HG02970 (cell line): ENCODE results near the gene PLEKHG5.

Experiments used
- ATAC-seq: cut with Tn5 transposase; IDR thresholded peaks from one replicate; pipeline ENCODE4 v1.9.1; 2021; ENCODE audit warnings: mild to moderate bottlenecking, moderate library complexity, moderate number of reproducible peaks; ENCODE audit not compliant: unreplicated experiment, low FRiP score

Gene PLEKHG5

DNA sequence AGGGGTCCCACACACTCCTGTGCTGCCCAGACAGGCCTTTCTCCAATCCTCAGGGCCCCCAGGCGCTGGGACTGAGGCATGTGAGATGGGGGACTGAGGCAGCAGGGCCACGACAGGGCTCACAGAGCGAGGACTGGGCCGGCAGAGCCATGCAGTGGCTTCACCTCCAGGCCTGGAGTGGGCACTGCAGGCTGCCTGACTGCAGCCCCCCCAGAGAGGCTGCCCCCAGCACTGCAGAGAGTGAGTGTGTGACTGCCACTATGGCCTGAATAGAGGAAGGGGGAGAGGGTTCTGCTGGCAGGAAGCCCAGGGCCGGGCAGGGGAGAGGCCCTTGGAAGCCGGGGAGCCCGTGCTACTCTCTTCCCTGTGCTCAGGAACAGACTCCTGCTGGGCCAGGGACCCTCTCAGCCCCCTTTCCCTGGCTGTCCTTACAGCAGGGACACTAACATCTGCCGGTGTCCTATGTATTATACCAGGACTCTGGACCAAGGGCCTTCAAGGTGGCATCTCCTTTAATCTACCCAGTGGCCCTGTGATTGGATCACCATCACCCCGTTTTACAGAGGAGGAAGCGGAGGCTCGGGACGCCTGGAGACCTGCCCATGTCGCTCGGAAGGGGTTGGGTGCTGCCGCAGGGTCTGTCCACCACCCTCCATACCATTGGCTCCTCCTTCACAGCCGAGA is 20.2 kb upstream of the PLEKHG5 start:
- no peak for ATAC-seq

DNA sequence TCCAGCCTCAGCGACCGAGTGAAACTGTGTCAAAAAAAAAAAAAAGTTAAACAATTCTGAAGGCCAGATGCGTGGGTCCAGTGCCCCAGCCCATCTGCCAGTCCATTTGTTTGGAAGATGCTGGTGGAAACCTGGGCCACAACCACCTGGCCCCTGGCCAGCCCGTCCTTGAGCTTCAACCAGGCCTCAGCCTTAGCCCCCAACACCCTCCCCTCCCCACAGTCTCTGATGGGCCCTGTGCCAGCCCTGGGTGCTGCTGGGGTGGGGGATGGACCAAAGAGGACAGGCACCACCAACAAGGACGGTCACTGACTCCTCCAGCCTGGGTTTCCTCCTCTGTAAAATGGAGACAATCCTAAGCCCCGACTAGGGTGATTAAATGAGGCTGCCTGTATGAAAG is 19.6 kb upstream of the PLEKHG5 start:
- no peak for ATAC-seq

DNA sequence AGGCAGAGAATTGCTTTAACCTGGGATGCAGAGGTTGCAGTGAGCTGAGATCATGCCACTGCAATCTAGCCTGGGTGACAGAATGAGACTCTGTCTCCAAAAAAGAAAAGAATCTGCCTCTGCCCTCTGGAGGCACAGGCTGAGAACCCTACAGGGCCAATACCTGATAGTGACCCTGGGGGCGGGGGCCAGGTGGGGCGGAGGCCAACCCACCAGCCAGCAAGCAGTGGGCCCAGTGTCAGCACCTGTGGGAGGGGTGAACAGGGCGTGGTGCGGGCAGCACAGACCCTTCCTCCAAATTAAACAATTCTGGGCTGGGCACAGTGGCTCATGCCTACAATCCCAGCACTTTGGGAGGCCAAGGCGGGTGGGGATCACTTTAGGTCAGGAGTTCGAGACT is 19.0 kb upstream of the PLEKHG5 start:
- ATAC-seq = no peak

DNA sequence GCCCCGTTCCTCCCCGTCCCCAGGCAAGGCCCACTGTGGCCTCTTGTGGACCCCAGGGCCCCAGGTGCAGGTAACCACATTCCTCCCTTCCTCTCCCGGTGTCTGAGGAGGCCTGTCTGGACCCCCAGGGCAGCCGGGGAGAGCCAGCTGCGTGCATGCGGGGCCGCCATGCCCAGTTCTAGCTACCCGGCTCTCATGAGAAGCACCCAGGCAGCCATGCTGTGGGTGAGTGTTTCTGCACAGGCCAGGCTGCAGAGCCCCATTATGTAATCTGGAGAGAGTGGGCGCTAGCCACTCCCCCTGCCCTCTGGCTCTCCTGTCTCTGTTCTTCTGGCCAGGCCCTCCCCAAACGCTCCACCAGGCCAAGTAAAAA is 18.4 kb upstream of the PLEKHG5 start:
- ATAC-seq = no peak

DNA sequence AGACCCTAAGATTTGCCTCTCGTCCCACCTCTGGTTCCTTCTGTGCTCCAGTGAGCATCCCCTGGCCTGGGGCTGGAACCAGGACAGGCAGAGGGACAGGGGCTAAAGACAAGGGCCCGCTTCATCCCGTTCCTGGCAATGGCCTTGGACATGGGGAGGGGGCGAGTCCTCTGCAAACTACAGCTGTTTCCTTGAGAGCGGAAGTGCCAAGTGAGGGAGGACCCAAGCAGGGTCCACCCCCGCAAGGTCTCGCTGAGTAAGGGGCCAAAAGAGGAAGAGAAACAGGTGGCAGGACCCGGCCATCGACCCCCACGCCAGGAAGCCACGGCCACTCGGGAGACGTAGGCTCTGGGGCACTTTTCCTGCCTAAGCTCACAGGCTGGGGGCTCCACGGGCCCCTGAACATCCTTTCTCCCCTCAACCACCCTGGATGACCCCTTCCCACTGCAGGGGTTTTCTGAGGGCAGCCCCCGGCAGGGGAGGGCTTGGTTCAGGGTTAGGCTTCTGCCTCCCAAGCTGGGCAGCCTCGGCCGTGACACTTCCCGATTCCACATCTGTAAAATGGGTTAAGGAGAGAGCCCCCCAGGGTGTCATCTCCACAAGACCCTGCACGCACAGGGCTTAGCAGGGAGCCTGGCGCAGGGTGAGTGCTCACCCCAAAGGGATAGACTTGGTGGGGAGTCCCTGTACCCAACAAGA is 17.9 kb upstream of the PLEKHG5 start:
- ATAC-seq = no peak

DNA sequence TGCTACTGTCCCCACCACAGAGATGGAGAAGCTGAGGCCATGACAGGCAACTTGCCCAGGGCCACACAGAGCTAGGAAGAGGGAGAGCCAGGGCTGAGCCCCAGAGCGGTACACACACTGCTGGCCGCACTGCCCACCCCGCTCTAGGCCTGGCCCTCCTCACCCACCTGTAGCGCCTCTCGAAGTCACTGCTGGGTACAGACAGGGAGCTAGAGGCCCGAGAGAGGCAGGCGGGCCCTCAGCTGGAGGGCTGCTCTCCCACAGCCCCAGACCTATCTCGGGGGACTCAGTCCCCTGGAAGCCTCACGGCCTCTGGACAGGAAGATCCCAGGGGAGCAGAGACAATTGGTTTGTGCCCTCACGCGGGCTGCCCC is 17.3 kb upstream of the PLEKHG5 start:
- no peak for ATAC-seq

DNA sequence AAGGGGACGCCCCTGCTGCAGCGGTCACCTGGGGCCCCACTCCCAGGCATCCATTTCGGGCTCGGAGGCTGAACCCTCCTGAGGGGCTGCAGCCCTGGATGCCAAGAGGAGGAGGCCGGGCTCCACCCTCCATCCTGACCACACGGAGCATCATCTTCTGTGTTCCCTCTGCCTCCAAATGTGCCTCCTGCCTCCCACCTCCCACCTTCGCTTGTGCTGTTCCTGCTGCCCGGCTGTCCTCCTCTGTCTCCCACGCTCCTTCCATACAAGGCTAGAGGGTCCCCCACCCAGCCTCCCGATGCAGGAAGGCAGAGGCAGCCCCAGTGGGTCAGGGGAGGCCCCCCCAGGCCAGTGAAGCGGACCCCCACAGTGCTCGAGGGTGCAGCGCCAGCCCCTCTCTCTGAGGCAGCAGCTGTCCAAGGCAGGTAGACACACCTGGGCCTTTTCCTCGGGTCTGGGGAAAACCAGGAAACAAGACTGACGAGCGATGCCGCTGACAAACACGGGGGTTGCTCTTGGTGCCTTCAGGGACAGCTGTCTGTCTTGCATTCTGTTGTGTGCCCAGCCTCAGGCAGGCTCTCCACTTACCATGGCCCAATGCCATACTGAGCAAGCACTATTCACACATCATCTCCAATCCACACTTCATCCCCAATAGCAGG is 16.8 kb upstream of the PLEKHG5 start:
- no peak for ATAC-seq

DNA sequence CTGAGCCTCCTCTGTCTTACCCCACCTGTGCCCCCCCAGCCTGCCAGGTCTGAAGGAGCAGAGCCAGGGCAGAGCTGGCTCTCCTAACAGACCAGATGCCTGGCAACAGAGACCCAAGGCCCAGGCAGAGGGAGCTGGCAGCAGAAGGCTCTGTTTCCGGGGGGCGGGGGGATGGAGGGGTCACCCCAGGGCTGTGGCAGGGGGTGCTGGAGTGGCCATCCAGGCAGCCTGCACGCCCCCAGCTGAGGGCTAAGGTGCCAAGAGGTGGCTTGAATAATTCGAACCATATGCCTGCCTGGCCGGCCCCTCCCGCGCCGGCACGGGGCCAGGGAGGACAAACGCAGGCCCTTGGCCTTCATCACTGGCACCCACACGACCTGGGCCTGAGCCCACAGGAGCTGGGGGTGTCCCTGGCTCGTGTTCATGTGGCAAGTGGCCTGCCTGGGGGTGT is 16.0 kb upstream of the PLEKHG5 start:
- ATAC-seq = no peak

DNA sequence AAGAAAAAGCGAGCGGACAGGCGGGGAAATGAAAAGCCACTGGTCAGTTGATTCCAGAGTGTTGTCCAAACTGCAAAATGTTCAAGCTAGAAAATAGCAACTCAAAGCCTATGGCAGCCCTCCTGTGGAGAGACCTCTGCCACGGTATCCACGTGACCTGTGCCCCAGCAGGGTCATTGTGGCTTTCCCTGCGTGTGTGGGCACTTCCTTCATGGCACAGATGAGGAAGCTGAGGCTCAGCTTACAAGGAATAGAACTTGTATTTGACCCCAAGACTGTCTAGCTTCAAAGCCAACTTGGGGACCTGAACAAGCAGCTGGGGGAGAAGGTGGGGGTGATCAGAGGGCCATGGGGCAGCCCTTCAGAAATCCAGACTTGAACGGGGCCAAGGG is 15.6 kb upstream of the PLEKHG5 start:
- ATAC-seq = no peak

DNA sequence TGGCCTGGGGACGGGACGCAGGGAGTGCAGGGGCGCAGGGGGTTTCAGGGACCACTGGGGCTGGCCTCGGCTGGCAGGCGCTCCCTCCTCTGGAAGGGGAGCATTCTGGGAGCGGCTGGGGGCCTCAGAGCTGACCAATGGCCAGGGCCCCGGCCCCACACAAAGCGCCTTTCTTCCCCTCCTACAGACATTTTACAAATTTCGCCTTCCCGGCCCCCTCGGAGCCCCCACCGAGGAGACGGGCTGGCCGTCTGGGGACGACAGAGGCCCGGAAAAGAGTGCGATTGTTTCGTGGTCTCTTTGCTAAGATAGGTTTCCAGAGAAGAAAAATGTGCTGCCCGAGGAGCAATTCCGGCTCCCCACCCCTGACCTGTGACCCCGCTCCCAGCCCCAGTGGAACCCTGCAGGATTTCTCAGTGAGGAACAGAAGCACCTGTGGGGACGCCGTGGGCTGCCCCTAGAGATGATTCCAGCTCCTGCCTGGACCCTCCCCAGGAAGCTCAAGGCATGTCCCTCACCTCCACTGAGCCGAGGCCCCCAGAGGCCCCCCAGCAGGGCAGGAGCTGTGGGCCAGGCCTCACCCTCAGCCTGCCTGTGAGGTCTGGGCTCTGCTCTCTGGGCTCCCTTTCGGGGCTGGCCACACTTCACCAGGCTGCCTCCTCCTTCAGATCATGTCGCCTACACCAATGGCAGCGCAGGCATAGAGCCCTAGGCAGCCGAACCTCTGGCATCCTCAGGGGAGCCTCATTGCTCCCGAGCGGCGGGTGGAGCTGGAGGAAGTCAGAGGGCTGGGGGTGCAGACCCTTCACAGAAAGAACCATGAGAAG is 15.0 kb upstream of the PLEKHG5 start:
- no peak for ATAC-seq

DNA sequence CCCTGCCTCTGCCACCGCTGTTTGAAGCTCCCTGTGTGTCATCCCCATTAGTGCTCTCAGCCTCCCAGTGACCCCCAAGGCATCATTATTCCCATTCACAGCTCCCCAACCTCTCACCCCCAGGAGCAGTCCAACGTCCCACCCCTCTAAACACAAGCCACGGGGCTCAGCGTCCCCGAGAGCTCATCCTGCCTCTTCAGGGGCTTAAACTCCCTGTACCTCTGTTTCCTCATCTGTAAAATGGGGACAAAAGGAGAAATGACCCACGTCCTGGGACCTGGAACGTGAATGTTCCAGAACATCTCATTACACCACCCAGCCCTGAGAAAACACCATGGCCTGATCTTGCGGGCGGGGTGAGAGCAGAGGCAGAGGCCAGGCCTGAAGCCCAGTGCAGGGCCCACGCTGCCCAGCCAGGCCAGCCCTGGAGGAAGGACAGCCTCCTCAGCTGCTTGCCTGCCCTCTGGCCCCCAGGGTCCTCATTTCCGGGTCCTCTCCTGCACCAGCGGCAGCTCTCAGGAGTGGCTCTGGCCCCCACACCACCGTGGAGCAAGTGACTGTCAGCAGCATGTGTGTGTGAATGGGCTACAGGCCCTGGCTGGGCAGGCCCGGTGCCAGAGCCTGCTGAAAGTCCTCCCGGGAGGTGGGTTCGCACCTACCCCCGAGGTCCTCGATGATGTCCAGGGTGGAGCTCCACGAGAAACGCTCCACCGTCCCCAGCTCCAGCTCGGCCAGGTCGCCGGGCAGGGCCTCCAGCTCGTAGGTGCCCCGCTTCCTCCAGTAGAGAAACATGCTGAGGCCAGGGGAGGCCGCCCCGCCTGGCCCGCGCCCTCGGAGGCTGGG is 14.1 kb upstream of the PLEKHG5 start:
- ATAC-seq = no peak

DNA sequence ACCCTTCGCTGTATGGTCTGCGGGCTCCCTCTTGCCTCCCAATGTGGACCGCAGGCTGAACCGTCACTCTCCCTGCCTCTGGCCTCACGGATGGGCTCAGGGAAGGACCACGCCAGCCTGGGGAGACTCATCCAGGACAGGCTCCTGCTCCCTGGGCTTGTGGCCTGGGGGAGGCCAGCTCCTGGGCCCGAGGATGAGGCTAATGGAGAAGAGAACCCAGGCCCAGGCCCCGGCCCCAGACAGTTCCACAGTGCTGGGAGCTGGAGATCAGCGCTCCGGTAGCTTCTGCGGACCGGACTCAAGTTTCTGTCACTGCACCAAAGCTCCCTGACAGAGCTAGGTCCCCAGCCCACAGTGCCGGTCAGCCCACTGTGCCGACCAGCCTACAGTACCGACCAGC is 13.4 kb upstream of the PLEKHG5 start:
- no peak for ATAC-seq

DNA sequence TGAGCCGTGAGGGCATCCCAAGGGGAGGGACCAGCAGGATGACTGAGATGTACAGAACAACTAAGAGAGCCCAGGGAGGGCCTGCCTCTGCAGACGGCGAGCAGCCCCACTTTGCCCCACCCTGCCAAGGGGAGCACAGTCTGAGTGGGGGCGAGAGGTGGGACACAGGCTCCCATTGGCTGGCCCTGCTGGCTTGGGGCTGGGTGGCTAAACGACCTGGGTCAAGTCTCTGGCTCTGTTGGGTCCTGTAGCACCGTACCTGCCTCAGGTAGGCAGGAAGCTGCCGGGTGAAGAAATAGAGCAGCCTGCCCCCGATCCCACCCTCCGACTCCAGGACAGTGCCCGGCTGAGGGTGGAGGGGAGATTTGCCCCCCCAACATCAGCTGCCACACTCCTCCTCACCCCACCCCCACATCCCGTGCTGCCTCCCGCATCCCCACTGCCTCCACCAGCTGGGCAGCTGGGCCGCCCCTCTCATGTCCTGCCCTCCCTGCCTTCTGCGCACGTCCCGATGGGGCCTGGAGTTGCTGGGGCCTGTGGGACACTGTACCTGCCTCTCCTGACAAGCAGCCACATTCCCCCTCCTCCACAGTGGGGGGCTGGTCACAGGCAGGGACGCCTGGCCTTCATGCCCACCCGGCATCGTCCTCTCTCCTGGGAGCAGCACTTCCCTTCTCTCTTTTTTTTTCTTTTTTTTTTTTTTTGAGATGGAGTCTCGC is 12.6 kb upstream of the PLEKHG5 start:
- ATAC-seq = no peak

DNA sequence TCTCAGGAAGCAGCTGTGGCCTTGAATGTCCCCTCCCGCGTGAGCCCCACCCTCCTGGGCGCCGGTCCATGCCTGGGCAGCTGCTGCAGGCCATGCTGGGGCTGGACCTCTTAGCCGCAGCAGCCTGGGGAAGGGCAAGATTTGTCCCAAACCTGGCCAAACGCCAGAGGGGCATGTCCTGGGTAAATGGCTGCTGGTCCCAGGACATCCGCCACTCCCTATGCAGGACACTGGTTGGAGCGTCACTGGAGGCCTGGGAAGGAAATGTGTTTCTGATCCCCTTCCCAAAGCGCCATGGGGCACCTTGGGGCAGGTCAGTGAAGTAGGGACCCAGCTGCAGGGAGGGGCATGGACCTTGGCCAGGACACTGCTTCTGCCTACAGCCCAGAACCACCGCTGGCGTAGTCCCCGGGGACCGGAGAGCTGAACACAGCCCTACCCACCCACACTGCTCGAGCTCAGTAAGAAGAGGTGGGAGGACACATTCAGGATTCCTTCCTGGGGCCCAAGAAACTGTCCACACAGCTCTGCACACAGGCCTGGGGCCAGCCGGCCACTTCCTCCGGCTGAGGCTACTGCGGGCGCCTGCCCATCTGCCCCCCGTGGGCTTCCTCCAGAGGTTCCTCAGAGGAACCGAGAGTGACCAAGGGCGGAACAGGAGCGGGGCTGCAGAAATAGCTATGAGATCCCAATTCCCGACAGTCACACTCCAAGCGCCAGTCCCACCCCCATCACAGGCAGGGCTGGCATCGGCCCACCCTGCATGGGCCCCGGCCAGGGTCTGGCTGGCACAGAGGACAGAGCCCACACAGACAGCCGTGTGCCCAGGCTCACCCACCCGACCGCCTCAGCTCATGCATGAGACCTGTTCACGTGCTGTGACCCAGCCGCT is 10.8 kb upstream of the PLEKHG5 start:
- ATAC-seq = no peak

DNA sequence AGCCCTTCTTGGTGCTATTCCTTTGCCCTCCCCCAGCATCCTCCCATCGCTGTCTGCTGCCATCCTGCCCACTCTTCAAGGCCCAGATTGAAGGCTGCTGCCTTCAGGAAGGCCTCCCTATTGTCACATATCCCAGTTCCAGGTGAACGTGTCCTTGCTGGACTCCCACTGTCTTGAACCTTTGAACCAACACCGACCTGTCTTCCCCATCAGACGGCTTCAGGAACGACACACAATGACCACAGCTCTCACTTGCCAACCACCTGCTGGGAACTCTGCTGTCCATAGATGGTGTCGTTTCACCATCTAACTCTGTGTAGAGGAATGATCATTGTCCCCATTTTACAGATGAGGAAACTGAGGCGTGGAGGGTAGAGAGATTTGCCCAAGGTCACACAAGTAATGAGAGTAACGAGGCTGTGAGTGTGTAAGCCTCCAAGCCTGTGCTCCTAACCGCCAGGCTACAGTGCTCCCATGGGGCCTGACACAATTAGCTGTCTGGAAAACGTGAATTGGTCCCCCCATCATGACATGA is 9.9 kb upstream of the PLEKHG5 start:
- no peak for ATAC-seq

DNA sequence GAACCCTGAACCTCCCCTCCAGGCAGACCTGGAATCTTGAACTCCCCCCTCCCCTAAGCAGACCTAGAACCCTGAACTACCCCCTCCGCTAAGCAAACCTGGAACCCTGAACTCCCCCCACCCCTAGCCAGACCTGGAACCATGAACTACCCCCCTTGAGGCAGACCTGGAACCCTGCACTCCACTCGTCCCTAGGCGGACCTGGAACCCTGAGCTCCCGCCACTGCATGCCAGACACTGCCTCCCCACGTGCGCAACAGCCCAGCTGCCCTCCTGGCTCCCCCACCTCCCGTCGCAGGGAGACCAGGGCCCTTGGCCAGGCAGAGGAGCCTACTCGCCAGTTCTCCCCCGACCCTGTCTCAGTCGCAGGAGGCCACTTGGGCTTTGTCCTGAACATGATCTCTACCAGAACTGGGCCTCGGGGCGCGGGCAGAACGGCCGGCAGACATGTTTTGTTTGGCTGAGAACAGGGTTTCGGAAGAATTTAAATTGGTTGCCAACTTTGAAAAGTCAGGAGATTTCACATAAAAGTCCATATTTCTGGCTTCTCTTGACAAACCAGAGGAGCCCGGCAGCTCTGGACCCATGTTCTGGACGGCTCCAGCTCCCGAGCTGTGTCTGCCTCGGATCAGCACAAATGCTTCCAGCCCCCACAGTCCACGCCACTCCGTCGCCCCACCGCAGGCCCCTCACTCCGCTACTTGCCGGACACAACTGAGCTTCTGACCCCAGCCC is 9.2 kb upstream of the PLEKHG5 start:
- ATAC-seq = no peak

DNA sequence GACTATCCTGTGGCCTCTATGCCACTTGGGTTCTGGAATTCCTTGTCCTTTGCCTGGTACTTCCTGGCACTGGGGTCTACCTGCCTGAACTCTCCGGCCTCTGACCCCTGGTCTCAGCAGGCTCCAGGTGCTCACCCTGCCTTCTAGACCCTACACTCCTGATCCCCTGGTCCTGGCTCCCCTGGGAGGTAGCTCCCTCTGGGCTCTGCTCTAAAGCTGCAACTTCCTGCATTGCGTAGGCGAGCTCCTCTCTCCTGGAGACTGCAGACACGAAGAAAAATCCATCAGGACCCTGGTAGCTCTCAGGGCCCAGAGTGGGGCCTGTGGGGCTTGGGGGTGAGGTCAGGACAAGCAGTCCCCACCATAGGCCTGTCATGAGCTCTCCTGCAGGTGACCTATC is 7.8 kb upstream of the PLEKHG5 start:
- no peak for ATAC-seq
